Fibroblast of mammary gland (primary cell): ENCODE results near the gene FCHSD2.

Experiments used
- DNase-seq: peaks from one replicate; pipeline ENCODE4 v3.0.0-alpha.2; 2010; ENCODE audit warnings: low read depth
- H3K4me3 ChIP-seq: 2 replicates; pipeline ENCODE4 v1.5.1; 2011; ENCODE audit warnings: low read depth, mild to moderate bottlenecking, low read length, moderate library complexity; ENCODE audit not compliant: control insufficient read depth
- CTCF ChIP-seq: conservative IDR thresholded peaks from 2 replicates; pipeline ENCODE4 v1.5.1; 2011; ENCODE audit warnings: low read depth, low read length, inconsistent platforms; ENCODE audit not compliant: control insufficient read depth, insufficient read depth

FCHSD2 gene

GRCh38 chr11:73091521-73092305 lies 50.4 kb downstream of the FCHSD2 start:
- no peak overlapping the region for H3K4me3 ChIP-seq
- TF ChIP-seq CTCF, result no peak

GRCh38 chr11:73087730-73088129 lies 54.4 kb downstream of the FCHSD2 start:
- peak; percentile 42 for DNase-seq
- H3K4me3 ChIP-seq, result no peak overlapping the region
- TF ChIP-seq CTCF, result no peak

More at GRCh38 chr11:73091521-73092305, 50.4 kb downstream of the FCHSD2 start:
- no peak for DNase-seq

GRCh38 chr11:73085189-73085875 lies 56.8 kb downstream of the FCHSD2 start:
- H3K4me3 ChIP-seq, result no peak overlapping the region
- DNase-seq, result peak; percentile 55
- no peak for TF ChIP-seq CTCF

- no peak for DNase-seq
- no peak overlapping the region for H3K4me3 ChIP-seq
- TF ChIP-seq CTCF, result no peak
Measured at GRCh38 chr11:73078631-73079030, 63.5 kb downstream of the FCHSD2 start.

- no peak overlapping the region for H3K4me3 ChIP-seq
- TF ChIP-seq CTCF, result no peak
- DNase-seq, result peak; percentile 31
Measured at GRCh38 chr11:73077454-73077853, 64.7 kb downstream of the FCHSD2 start.

- DNase-seq, result no peak
- no peak for TF ChIP-seq CTCF
- H3K4me3 ChIP-seq, result no peak overlapping the region
Measured at GRCh38 chr11:73074319-73074718, 67.8 kb downstream of the FCHSD2 start.
